Measurements from ENCODE around the gene C1QTNF9.
"Not testable (repeated sequence)": the region's sequence is repeated elsewhere in the genome, so short reads cannot be mapped to it uniquely, and the experiment has no call there.

The C1QTNF9 gene, protein sequence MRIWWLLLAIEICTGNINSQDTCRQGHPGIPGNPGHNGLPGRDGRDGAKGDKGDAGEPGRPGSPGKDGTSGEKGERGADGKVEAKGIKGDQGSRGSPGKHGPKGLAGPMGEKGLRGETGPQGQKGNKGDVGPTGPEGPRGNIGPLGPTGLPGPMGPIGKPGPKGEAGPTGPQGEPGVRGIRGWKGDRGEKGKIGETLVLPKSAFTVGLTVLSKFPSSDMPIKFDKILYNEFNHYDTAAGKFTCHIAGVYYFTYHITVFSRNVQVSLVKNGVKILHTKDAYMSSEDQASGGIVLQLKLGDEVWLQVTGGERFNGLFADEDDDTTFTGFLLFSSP

GRCh38 chr13:24309300-24309699 lies at the start of gene C1QTNF9:
C1QTNF9 (plus strand) TSS chr13:24309580; CDS start chr13:24316004, 6,424 bp downstream.
- DNase-seq = not testable (repeated sequence)

- no peak for DNase-seq
Observed at GRCh38 chr13:24261566-24261965, 47.8 kb upstream of the C1QTNF9 start.

- no peak for DNase-seq
Observed at GRCh38 chr13:24263632-24264031, 45.7 kb upstream of the C1QTNF9 start.

DNA sequence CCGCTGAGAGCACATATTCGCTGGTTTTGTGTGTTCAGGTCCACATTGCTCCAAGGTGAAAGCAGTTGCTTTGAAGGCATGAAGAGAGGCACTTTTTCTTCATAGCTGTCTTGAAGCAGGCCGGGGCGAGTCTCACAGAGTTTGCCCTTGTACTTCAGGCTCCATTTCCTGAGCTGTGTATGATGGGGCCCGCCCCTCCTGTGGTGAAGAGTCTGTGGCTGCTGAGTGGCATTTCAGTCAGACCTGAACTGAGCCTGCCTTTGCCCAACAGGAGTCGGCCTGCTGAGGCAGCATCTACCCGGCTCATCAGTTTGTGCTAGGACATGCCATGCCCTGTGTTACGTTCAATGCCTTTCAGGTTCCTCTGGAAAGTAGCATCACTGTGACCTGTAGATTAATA lies 44.4 kb upstream of the C1QTNF9 start:
- no peak for DNase-seq

DNA sequence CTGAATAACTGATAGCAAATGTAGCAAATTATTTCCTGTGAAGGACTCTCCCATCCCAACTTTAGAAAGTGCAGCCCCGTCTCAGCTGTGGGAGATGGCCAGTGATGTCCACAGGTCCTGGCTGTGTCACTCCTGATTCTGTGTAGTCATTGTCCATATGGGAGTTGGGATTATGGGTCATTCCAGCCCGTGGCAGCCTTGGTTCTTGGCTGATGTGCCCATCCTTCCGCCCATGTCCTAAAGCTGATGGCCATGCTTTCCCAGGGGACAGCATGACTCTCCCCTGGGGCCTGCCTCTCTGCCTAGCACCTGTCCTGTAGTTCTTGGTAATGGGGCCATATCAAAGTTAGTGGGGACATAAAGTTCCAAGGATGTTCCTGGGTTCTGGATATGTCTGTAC lies 43.9 kb upstream of the C1QTNF9 start:
- no peak for DNase-seq

DNA sequence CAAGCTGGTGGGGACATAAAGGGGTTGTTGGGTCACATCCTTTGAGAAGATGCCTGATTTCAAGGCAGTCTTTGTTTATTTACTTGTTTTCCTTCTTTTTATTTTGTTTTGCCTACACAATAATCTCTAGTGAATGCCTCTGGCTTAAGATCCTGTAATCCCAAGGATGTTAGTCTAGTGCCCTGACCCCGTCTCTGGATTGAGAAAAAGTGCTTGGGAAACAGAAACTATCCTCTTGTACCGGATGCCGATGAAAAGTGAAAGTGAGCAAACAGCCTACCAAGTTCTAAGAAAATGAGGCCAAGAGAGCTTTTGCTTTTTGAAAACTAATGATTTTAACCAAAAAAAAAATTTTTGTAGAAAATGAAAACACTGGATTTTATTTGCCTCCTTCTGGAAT lies 42.1 kb upstream of the C1QTNF9 start:
- no peak for DNase-seq

GRCh38 chr13:24267801-24268200 lies 41.6 kb upstream of the C1QTNF9 start:
- DNase-seq = no peak

DNA sequence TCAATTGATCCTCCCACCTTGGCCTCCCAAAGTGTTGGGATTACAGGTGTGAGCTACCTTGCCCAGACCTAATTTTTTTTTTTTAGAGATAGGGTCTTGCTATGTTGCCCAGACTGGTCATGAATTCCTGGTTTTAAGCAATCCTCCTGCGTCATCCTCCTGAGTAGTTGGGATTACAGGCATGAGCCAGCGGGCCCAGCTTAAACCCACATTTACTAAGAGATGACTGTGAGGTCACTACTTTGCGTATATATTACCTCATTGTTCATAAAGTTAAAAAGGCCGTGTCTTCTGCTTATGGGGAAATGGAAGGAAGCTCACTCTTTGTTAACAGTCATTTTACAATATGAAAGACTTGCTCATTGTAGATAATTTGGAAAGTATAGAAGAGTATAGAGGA lies 39.6 kb upstream of the C1QTNF9 start:
- DNase-seq = no peak

- DNase-seq = no peak
Observed at GRCh38 chr13:24270639-24271141, 38.7 kb upstream of the C1QTNF9 start.

DNA sequence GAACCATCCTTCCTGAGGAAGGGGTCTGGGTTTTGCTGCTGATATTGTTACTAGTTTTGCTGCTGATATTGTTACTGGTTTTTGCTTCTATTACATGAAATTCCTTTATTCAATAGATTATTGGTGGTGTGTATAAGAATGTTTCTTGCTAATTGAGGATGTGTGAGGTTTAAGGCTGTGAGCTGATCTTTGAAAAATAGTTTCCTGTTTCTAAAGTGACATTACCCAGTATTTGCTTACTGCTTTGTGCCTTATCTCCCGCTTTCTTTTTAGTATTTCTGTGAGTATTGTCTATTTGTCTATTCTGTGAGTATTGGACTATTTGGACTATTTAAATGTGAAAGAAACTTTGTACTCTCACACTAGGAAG lies 38.2 kb upstream of the C1QTNF9 start:
- no peak for DNase-seq

GRCh38 chr13:24271601-24272451 lies 37.6 kb upstream of the C1QTNF9 start:
- no peak for DNase-seq

DNA sequence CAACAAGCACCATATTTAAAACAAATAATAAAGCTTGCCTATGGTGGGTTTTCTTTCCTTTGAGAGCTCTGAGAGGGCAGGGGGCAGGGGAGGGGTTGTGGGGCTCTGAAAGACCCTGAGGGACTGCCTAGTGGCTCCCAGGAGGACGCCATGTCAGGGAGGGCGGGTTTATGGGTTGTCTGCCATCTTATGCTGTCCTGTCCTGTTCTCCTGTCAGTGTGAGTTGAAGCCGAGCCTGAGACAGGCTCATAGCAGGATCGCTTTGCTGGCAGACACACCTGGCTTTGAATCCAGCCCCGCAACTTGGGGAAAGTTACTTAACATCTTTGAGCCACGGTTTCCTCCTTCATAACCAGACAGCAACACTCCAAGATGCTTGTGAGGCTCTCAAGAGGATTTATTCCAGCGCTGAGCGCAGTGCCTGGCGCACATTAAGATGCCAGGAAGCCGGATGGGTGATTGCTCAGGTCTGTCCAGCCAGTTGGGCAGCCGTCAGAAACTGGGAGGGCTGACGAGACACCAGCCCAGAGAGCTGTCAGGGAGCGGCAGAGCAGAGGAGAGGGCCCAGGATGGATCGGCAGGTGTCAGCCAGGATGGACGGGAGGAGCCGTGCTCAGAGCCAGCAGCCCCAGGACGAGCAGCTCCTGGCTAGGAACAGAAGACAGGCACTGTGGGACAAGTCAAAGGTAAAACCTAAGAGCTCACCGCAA lies 36.8 kb upstream of the C1QTNF9 start:
- DNase-seq = no peak

DNA sequence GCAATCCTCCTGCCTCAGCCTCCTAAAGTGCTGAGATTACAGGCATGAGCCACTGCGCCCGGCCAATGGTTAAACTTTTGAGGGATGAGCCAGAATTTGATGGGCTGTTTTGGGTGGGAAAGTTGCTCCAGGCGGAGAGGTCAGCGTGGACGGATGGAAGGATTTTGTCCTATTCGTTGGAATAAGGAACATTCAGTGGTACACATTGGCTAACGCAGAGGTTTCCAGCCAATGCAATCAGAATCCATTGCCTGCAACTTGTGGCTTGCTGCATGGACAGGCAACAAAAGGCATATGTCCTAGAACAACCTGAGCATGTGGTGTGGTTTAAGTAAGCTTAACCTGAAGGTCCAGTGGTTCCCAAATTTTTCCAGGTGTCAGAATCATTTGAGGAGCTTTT lies 35.5 kb upstream of the C1QTNF9 start:
- no peak for DNase-seq

DNA sequence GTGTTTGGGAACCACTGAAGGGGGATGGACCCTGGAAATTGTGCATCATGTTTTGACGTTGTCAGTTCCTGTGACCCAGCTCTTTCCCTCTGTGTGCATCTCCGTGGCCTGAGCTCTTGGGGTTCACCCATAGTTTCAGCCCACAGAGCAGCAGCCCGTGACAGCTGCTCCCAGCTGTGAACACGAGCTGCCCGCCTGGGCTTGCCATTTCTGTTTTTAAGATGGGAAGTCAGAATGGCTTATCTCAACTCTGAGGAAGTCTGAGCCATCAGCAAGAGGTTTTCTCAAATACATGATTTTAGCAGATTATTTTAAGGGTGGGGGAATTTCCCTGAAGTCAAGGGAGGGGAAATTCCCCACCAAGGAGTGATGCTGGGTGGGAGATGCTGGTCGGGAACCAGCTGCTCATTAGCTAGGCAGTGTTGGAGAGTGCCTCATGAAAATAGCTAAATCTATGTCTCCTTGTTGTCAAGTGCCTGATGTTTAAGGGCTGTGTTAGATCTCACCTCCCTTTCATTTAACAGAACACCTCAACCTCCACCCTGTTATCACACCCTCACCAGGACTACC lies 34.8 kb upstream of the C1QTNF9 start:
- no peak for DNase-seq

DNA sequence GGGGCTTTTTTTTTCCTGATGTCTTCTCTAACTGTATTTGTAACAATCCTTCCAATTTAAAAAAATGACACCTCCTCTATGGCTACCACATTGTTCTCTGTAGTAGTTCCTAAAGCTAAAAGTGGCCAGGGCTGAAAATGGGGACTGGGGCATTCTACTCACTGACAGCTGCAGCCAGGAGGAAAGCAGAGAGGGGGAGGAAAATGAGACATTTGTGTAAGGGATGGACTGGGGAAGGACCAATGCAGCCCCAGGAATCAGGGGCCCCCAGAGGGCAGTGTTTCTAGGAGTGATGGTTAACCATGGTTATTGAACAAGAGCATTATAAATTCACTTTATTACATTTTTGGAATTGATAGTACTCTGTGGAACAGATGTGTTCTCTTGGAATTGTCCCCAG lies 34.3 kb upstream of the C1QTNF9 start:
- DNase-seq = no peak

- DNase-seq = no peak
Observed at GRCh38 chr13:24276306-24276705, 33.1 kb upstream of the C1QTNF9 start.

DNA sequence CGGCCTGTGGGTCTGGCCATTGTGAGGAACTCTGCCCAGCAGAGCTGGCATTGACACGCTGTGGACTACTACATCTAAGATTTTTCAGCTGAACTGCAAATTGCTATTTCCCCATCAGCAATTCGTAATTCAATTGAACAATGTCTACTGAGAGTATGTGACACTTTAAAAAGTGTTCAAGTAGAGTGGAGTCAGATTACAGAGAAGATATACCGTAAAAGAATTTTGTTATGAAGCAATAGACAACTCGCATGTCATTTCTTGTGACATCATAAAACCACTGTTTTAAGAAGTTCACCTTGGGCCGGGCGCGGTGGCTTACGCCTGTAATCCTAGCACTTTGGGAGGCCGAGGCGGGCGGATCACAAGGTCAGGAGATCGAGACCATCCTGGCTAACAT lies 32.5 kb upstream of the C1QTNF9 start:
- no peak for DNase-seq

GRCh38 chr13:24277761-24278160 lies 31.6 kb upstream of the C1QTNF9 start:
- DNase-seq = no peak

- no peak for DNase-seq
Observed at GRCh38 chr13:24279327-24280110, 29.9 kb upstream of the C1QTNF9 start.

- no peak for DNase-seq
Observed at GRCh38 chr13:24280720-24281119, 28.7 kb upstream of the C1QTNF9 start.

DNA sequence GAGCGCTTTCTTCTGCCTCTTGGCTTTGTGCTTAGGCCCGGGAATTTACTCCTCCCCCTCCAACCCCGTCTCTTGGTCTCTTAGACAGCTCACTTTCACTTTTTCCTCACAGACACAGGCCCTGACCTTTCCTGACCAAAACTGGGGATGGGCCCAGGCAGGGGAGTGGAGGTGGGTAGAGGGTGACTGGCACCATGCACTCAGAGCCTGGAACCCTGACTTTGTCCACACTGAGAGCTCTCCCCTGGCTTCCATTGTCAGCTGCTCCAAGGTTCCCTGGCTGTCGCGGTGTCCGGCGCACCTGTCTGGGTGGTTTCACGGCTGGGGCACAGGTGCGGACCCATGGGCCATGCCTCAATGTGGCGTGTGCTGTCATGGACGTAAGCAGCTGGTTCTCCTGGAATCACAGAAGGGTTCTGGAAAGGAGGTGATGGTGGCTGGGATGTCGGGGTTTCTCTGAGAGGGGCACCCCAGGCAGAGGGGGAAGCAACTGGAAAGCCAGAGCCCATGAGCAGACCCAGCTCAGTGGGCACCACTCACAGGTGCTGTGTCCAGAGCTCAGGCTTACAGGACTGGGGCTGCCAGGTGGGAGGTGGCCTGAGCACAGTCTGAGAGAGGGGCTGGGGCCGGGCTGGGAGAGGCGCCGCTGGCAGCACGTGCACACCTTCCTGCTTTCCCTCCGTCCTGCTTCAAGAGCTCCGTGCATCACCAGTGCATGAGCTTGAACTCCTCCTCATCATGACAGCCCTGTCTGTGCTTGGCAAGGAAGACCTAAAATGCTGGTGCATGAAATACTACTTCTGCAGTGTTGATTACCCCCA lies 28.0 kb upstream of the C1QTNF9 start:
- peak; percentile 59 for DNase-seq

Data from NCI-H345 (cell line).